CD14-positive monocyte (primary cell): ENCODE data around the gene RGS19. TPM values are rescaled to one million over a fixed set of nuclear protein-coding genes. Genes with fewer than 3 reads are reported as not detected.
A peak's percentile ranks its signal among the peaks of the same experiment; 100 is the strongest.

Source experiments
- DNase-seq, 3 donors: peaks; one replicate each; pipeline ENCODE4 v3.0.0-alpha.2; 2011 to 2022
- H2AFZ ChIP-seq: 2 replicates; pipeline ENCODE4 v1.6.0; 2012; ENCODE audit warnings: mild to moderate bottlenecking, low read depth, low read length, inconsistent platforms; ENCODE audit not compliant: insufficient read depth, poor library complexity, severe bottlenecking
- H3K27ac ChIP-seq, 2 donors: 1 replicate in 1 of 2; 2 replicates in 1 of 2; pipeline ENCODE4 v1.5.1; 2012 to 2013; ENCODE audit warnings: low read length in 2 of 2, control low read depth in 1 of 2, inconsistent platforms in 1 of 2, low read depth in 1 of 2, mild to moderate bottlenecking in 1 of 2
- H3K27me3 ChIP-seq, 2 donors: one replicate each; pipeline versions ENCODE4 v1.6.0 to v1.6.1; 2011 to 2013; ENCODE audit warnings: low read length in 2 of 2; ENCODE audit not compliant: control insufficient read depth in 2 of 2, insufficient read depth in 2 of 2
- H3K36me3 ChIP-seq, 2 donors: replicated peaks in 1 of 2; 1 replicate in 1 of 2; 2 replicates in 1 of 2; pipeline versions ENCODE4 v1.5.1 to v1.6.1; 2012 to 2013; ENCODE audit warnings: low read length in 2 of 2, control low read depth in 1 of 2, inconsistent platforms in 1 of 2, mild to moderate bottlenecking in 1 of 2; ENCODE audit not compliant: insufficient read depth in 2 of 2, control insufficient read depth in 1 of 2
- H3K4me1 ChIP-seq, 2 donors: 1 replicate in 1 of 2; 2 replicates in 1 of 2; pipeline versions ENCODE4 v1.5.1 to v1.6.1; 2012 to 2013; ENCODE audit warnings: low read length in 2 of 2, control low read depth in 1 of 2, inconsistent platforms in 1 of 2, mild to moderate bottlenecking in 1 of 2, moderate library complexity in 1 of 2; ENCODE audit not compliant: insufficient read depth in 2 of 2, control insufficient read depth in 1 of 2
- H3K4me2 ChIP-seq: replicated peaks from 2 replicates; pipeline ENCODE3; 2012; ENCODE audit warnings: low read length, moderate library complexity, mild to moderate bottlenecking; ENCODE audit not compliant: poor library complexity, severe bottlenecking; ENCODE audit errors: extremely low read depth
- H3K4me3 ChIP-seq, 3 experiments: fragments of 200-600 bp in 1 of 3; sonication (generic) in 1 of 3; replicated peaks in 1 of 3; 1 replicate in 2 of 3; 2 replicates in 1 of 3; pipeline ENCODE4 v1.5.1; 2011 to 2013; ENCODE audit warnings: low read length in 3 of 3, mild to moderate bottlenecking in 3 of 3, control low read depth in 2 of 3, low read depth in 2 of 3, inconsistent platforms in 1 of 3, moderate library complexity in 1 of 3
- H3K79me2 ChIP-seq: 2 replicates; pipeline ENCODE4 v1.6.0; 2012; ENCODE audit warnings: mild to moderate bottlenecking, control low read depth, inconsistent platforms, low read length, moderate library complexity; ENCODE audit not compliant: insufficient read depth
- H3K9ac ChIP-seq: 2 replicates; pipeline ENCODE4 v1.6.0; 2017; ENCODE audit warnings: low read length, mild to moderate bottlenecking; ENCODE audit not compliant: insufficient read depth, poor library complexity, severe bottlenecking
- H3K9me3 ChIP-seq, 2 donors: replicated peaks in 1 of 2; 1 replicate in 1 of 2; 2 replicates in 1 of 2; pipeline versions ENCODE4 v1.5.1 to v1.6.1; 2012 to 2013; ENCODE audit warnings: low read length in 2 of 2, control low read depth in 1 of 2; ENCODE audit not compliant: control insufficient read depth in 1 of 2, insufficient read depth in 1 of 2
- H4K20me1 ChIP-seq: 2 replicates; pipeline ENCODE4 v1.6.0; 2012; ENCODE audit warnings: mild to moderate bottlenecking, low read length, control low read depth, moderate library complexity; ENCODE audit not compliant: insufficient read depth
- H3K27ac Mint-ChIP-seq, 7 donors: one replicate each; pipeline ENCODE4 v1.8.0; 2020; ENCODE audit warnings: mild to moderate bottlenecking in 7 of 7, mixed read lengths in 7 of 7, moderate library complexity in 6 of 7, inconsistent platforms in 2 of 7
- H3K27me3 Mint-ChIP-seq, 3 donors: one replicate each; pipeline ENCODE4 v1.8.0; 2021 to 2022; ENCODE audit warnings: low read depth in 3 of 3, mild to moderate bottlenecking in 3 of 3, mixed read lengths in 3 of 3, moderate library complexity in 3 of 3, inconsistent platforms in 1 of 3
- H3K36me3 Mint-ChIP-seq, 2 donors: one replicate each; pipeline ENCODE4 v1.8.0; 2020; ENCODE audit warnings: mixed read lengths in 2 of 2, inconsistent platforms in 1 of 2, mild to moderate bottlenecking in 1 of 2
- H3K4me1 Mint-ChIP-seq: one replicate; pipeline ENCODE4 v1.8.0; 2020; ENCODE audit warnings: mild to moderate bottlenecking, mixed read lengths
- H3K4me3 Mint-ChIP-seq, 2 donors: one replicate each; pipeline ENCODE4 v1.8.0; 2020; ENCODE audit warnings: mild to moderate bottlenecking in 2 of 2, mixed read lengths in 2 of 2, moderate library complexity in 1 of 2
- H3K9me3 Mint-ChIP-seq, 7 donors: one replicate each; pipeline ENCODE4 v1.8.0; 2020 to 2022; ENCODE audit warnings: mixed read lengths in 7 of 7, mild to moderate bottlenecking in 6 of 7, moderate library complexity in 6 of 7, inconsistent platforms in 2 of 7
- WGBS: methylation state at CpG from one replicate; pipeline ENCODE4 v1.1.5; 2013; ENCODE audit warnings: missing lambda C conversion rate; ENCODE audit not compliant: insufficient coverage; 5-methylcytosine and 5-hydroxymethylcytosine counted together
- intact Hi-C, 2 donors: fragments of 100-400 bp; cut with micrococcal nuclease; formaldehyde crosslinking; loops; one replicate each; pipeline versions ENCODE4 v1.15.0 to v1.15.1; 2023
- polyA plus RNA-seq, 3 donors: library from polyadenylated mRNA; depleted of rRNA in 1 of 3; unstranded in 2 of 3; stranded (reverse) in 1 of 3; fragments of 300-500 nt in 2 of 3; fragments of >200 nt in 1 of 3; fragmentation: Illumina TruSeq in 2 of 3; gene quantifications; 1 replicate in 2 of 3; 2 replicates in 1 of 3; pipeline ENCODE4 v1.2.3, GENCODE V29; 2012 to 2021
- TF ChIP-seq, protein P1 (sequence below): fragments of 200-600 bp; IDR thresholded peaks from one replicate; pipeline ENCODE4 v1.8.0; 2022; ENCODE audit warnings: antibody characterized with exemption, mild to moderate bottlenecking

RGS19 gene
- polyA plus RNA-seq, 3 donors, result 235 to 280 (median 244) TPM

DNA sequence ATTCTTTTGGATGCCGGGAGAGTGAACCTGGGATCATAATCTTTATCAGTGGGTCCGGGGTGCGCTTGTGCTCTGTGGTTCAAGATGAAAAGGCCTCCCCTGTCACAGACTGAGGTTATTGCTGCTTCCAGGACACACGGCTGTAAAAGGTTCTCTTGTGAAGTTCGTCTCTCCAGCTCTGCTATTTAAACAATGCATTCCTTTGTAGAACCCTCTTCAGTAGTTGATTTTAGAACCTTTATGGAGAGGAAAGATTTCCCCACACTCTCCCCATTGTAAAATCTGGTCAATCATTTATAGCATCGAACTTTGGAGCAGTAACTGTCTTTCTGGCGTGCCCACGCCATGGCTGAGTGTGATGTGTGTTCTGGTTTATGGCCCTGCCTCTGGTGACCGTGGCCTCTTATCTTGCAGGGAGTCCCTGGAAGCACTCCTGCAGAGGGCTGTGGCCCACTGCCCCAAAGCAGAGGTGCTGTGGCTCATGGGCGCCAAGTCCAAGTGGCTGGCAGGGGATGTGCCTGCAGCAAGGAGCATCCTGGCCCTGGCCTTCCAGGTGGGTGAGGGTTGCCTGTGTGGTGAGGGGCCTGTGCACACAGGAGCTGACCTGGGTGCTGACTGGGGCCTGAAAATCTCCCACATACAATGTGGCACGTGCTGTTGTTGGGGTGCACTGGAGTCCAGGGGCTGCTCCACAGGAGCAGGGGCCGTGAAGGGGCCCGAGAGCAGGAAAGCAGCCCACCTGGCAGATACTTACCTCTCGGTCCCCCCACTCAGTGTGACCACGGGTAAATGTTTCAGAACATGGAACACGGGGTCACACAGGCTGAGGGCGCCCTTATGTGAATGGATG is 55.0 kb downstream of the RGS19 start:
- H3K27me3 Mint-ChIP-seq, result peaks cover 0 to 3% (median 0%) of the 10 kb centered on the region in 3 donors
- H3K36me3 Mint-ChIP-seq, result peaks cover 84 to 100% of the 10 kb centered on the region in 2 donors

GRCh38 chr20:64023361-64024140 is 55.8 kb downstream of the RGS19 start:
- no peak overlapping the region for H3K9ac ChIP-seq
- no peak overlapping the region for H3K27ac Mint-ChIP-seq
- no peaks in the 10 kb centered on the region for H3K9me3 Mint-ChIP-seq
- H3K9me3 ChIP-seq, result no peaks in the 10 kb centered on the region
- H3K4me1 ChIP-seq, result no peaks in the 10 kb centered on the region
- no peak overlapping the region for H3K4me2 ChIP-seq
- no peak overlapping the region for H3K4me3 Mint-ChIP-seq
- peaks cover 5% of the 10 kb centered on the region for H3K4me1 Mint-ChIP-seq
- no peaks in the 10 kb centered on the region for H3K27me3 ChIP-seq
- no peak overlapping the region for H3K27ac ChIP-seq
- peaks cover 84 to 100% of the 10 kb centered on the region in 2 donors for H3K36me3 Mint-ChIP-seq
- WGBS, result 99% methylated on average over 11 of the region's 15 CpGs
- H4K20me1 ChIP-seq, result peaks cover 17% of the 10 kb centered on the region
- no peak overlapping the region for H2AFZ ChIP-seq
- no peak for DNase-seq
- peaks cover 82 to 99% of the 10 kb centered on the region in 2 donors for H3K36me3 ChIP-seq
- H3K79me2 ChIP-seq, result no peaks in the 10 kb centered on the region
- TF ChIP-seq, protein P1, sequence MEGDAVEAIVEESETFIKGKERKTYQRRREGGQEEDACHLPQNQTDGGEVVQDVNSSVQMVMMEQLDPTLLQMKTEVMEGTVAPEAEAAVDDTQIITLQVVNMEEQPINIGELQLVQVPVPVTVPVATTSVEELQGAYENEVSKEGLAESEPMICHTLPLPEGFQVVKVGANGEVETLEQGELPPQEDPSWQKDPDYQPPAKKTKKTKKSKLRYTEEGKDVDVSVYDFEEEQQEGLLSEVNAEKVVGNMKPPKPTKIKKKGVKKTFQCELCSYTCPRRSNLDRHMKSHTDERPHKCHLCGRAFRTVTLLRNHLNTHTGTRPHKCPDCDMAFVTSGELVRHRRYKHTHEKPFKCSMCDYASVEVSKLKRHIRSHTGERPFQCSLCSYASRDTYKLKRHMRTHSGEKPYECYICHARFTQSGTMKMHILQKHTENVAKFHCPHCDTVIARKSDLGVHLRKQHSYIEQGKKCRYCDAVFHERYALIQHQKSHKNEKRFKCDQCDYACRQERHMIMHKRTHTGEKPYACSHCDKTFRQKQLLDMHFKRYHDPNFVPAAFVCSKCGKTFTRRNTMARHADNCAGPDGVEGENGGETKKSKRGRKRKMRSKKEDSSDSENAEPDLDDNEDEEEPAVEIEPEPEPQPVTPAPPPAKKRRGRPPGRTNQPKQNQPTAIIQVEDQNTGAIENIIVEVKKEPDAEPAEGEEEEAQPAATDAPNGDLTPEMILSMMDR, result no peak
- peaks cover 0 to 3% (median 0%) of the 10 kb centered on the region in 3 donors for H3K27me3 Mint-ChIP-seq
- intact Hi-C loops, result no loop called here
- no peak overlapping the region for H3K4me3 ChIP-seq

More for the DNA sequence above, 55.0 kb downstream of the RGS19 start:
- WGBS, result 100% methylated on average over 6 of the region's 17 CpGs
- Histone ChIP-seq H3K36me3 (peaks cover 85 to 99% of the 10 kb centered on the region in 2 donors), H3K27me3 (no peaks in the 10 kb centered on the region), H3K27ac (no peak overlapping the region), H3K4me1 (no peaks in the 10 kb centered on the region), H3K4me3 (no peak overlapping the region), H3K9ac (no peak overlapping the region), H2AFZ (no peak overlapping the region), H3K4me2 (no peak overlapping the region), H4K20me1 (peaks cover 15% of the 10 kb centered on the region), H3K79me2 (no peaks in the 10 kb centered on the region), H3K9me3 (no peaks in the 10 kb centered on the region)
- H3K27ac Mint-ChIP-seq, result peak overlapping the region in 2 of 7 donors; percentile 21 to 23
- no peak for DNase-seq
- no peaks in the 10 kb centered on the region for H3K9me3 Mint-ChIP-seq
- TF ChIP-seq, protein P1, result no peak
- H3K4me1 Mint-ChIP-seq, result peaks cover 5% of the 10 kb centered on the region
- intact Hi-C loops, result no loop called here
- H3K4me3 Mint-ChIP-seq, result no peak overlapping the region
